Activated CD4-positive, alpha-beta T cell treated with anti-CD3 and anti-CD28 coated beads, Interleukin-2, Interleukin-6, amounts not matched to agents 100 ng/mL and 50 ng/mL, durations not matched to agents 16 hours and 8 hours (primary cell): ENCODE results near the gene TBC1D21.
"Not testable (repeated sequence)": the region's sequence is repeated elsewhere in the genome, so short reads cannot be mapped to it uniquely, and the experiment has no call there.

Experiments used
- DNase-seq: peaks from one replicate; pipeline ENCODE4 v3.0.0-alpha.2; 2020

Gene TBC1D21

GRCh38 chr15:73931441-73931840 lies 58.1 kb downstream of the TBC1D21 start:
- no peak for DNase-seq

- DNase-seq = no peak
Measured at GRCh38 chr15:73932381-73933191, 59.2 kb downstream of the TBC1D21 start.

GRCh38 chr15:73934281-73934680 lies 60.9 kb downstream of the TBC1D21 start:
- DNase-seq = no peak

GRCh38 chr15:73935547-73935946 lies 62.2 kb downstream of the TBC1D21 start:
- DNase-seq = no peak

GRCh38 chr15:73936181-73936580 lies 62.8 kb downstream of the TBC1D21 start:
- no peak for DNase-seq

- DNase-seq = no peak
Measured at GRCh38 chr15:73936588-73937290, 63.4 kb downstream of the TBC1D21 start.

GRCh38 chr15:73937296-73937695 lies 63.9 kb downstream of the TBC1D21 start:
- no peak for DNase-seq

- DNase-seq = no peak
Measured at GRCh38 chr15:73937726-73938125, 64.4 kb downstream of the TBC1D21 start.

- not testable (repeated sequence) for DNase-seq
Measured at GRCh38 chr15:73938516-73938915, 65.2 kb downstream of the TBC1D21 start.
